ENCODE results near the gene TEX48. TPM values are rescaled to one million over a fixed set of nuclear protein-coding genes. Genes with fewer than 3 reads are reported as not detected.
A peak's percentile ranks its signal among the peaks of the same experiment; 100 is the strongest.

TEX48 gene, protein sequence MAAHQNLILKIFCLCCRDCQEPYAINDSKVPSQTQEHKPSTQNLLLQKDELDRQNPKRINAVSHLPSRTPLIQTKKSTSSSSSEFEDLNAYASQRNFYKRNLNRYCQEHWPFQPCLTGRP
- polyA plus RNA-seq (ENCODE audit: insufficient read length in 4 of 4) = not detected

DNA sequence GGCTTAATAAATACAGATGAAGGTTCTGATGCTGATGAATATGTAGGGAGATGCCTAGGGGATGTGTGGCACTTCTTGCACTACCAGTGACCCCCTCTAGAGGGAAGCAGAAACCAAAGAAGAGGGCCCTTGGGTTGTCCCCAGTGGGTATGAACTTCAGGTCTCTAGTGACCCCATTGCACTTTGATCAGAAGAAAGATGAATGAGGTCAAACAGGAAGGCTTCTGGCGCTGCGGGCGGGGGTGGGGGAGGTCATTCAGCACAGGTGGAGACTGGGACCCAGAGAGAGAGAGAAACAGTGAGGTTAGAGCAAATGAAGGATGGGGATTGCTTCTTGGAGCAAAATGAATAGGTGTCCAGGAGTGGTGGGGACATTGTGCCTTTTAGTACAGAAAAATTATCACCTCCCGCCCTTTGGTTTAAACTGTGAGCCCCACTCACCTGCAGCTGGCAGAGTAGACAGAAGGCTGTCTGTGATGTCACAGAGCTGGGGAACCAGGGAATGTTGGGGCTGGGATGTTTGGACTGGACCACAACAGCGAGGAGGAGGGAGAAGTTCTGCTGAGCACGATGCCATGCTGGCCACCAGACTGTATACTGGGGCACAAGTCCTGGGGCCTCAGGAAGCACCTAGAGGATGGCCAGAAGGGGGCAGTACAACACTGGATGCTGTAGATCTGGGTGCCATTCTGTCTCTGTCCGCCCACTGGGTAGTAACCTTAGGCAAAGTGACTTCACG is at the start of gene TEX48:
TSS of gene TEX48 (minus strand) at position 599 of the 739 bp plus-strand sequence. CDS start 10,469 bp downstream, outside the sequence.
- peak in 2 of 4 donors; percentile 13 to 24 for DNase-seq (ENCODE audit: low read depth in 4 of 4, low spot score in 3 of 4)

DNA sequence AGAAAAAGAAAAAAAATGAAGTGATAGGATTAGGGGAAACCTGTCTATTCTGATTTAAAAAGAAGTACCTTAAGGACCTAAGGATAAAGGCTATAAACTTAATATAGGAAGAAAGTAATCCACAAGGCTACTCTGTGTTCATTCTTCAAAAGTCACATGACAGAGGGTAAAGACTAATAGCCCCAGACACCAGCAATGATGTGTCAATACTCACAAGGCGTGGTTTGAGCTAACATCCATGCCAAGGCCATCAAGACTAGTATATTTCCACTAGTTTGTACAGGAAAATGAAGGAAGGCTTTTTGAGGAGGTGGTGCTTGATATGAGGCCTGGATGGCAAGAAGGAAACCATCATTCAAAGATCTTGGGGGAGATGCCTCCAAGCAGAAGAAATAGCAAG is 49.7 kb upstream of the TEX48 start:
- DNase-seq (ENCODE audit: low read depth in 4 of 4, low spot score in 3 of 4) = no peak

DNA sequence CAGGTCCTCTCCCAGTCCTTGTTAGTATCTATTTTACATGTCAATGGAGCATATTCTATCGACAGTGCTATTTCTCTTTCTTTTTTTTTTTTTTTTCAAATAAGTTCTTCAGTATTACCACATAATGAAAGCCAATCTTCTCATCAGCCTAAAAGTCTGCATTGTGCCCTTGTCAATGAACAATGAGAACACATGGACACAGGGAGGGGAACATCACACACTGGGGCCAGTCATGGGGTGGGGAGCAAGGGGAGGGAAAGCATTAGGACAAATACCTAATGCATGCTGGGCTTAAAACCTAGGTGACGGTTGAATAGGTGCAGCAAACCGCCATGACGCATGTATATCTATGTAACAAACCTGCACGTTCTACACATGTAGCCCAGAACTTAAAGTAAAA is 47.7 kb upstream of the TEX48 start:
- no peak for DNase-seq (ENCODE audit: low read depth in 4 of 4, low spot score in 3 of 4)

DNA sequence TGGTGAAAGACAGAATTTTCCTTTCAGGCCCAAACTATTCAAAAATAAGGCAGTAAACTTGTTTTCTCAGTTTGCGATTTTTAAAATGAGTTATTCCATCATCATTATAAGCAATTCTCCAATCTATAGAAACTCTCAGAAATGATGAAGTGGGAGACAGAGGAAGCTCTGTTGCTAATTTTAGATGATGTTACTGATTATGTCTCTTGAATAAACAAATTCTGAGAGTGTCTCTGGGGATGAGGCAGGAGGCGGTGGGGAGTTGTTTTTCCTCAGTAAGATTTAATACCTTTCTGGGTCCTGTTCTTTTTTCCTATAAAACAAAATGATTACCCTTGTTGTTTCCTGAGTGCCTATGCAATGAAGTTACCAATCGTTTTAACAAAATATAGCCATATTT is 43.9 kb upstream of the TEX48 start:
- no peak for DNase-seq (ENCODE audit: low read depth in 4 of 4, low spot score in 3 of 4)

DNA sequence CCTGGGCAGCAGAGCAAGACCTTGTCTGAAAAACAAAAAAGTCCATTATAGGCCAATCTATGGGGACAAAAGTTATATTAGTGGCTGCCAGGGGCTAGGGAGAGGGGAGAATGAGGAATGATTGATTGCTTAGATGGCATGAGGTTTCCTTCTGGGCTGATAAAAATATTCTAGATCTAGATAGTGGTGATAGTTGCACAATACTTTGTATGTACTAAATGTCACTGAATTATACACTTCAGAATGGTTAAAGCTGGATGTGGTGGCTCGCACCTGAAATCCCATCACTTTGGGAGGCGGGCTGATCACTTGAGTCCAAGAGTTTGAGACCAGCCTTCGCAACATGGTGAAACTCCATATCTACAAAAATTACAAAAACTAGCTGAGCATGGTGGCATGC is 42.8 kb upstream of the TEX48 start:
- no peak for DNase-seq (ENCODE audit: low read depth in 4 of 4, low spot score in 3 of 4)

DNA sequence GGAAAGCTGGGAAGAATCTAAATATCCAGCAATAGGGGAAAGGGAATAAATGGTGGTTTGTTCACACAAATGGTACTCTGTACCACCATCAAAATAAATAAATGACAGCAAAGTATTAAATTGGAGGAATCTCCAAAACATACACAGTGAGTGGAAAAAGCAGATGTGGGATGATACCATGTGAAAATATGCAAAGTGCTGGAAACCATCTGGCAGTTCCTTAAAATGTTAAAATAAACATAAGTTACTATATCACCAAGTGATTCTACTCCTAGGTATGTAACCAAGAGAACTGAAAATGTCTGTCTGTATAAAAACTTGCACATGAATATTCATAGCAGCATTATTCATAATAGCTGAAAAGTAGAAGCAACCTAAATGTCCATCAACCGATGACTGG is 41.9 kb upstream of the TEX48 start:
- DNase-seq (ENCODE audit: low read depth in 4 of 4, low spot score in 3 of 4) = no peak

DNA sequence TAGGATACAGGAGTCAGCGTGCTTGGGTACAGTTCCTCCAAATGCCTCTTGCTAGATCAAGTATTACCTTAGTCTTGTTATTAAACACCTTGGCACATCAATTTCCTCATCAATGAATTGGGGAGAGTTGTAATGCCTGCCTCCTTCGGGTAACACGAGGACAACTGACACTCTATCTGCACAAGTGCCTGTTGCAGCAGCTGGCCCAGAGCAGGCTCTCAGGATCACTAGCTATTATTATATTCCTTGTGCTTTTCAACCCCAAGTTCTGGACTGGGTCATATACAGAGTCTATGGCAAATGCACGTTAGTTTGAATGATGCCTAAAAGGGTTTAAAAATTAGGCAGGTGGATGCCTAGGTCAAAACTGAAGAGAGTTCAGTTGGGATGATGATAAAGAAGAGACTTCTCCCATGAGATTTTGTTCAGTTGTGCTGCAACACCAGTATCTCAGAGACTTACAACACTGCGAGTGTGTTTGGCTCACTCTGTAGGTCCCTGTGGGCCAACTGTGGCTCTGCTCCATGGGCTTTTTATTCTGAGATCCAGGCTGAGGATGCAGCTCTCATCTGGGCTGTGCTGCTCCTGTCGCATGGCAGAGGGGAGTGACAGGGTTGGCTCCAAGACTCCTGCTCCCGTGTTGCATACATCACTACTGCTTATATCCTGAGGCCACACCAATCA is 41.1 kb upstream of the TEX48 start:
- DNase-seq (ENCODE audit: low read depth in 4 of 4, low spot score in 3 of 4) = no peak

DNA sequence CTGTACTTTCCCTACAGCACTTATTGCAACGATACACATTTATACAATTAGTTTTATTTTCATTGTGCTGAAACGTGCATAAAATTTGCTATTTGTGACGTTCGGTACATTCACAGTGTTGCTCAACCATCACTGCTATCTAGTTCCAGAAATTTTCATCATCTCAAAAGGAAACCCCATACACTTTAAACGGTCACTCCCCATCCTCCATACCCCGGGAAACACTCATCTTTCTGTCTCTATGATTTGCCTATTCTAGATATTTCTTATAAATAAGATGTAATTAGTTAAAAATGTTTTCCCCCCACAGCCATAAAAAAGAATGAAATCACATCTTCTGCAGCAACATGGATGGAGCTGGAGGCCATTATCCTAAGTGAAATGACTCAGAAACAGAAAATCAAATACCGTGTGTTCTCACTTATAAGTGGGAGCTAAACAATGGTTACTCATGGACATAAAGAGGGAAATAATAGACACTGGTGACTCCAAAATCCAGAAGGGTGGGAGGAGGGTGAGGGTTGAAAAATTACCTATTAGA is 40.2 kb upstream of the TEX48 start:
- DNase-seq (ENCODE audit: low read depth in 4 of 4, low spot score in 3 of 4) = no peak

DNA sequence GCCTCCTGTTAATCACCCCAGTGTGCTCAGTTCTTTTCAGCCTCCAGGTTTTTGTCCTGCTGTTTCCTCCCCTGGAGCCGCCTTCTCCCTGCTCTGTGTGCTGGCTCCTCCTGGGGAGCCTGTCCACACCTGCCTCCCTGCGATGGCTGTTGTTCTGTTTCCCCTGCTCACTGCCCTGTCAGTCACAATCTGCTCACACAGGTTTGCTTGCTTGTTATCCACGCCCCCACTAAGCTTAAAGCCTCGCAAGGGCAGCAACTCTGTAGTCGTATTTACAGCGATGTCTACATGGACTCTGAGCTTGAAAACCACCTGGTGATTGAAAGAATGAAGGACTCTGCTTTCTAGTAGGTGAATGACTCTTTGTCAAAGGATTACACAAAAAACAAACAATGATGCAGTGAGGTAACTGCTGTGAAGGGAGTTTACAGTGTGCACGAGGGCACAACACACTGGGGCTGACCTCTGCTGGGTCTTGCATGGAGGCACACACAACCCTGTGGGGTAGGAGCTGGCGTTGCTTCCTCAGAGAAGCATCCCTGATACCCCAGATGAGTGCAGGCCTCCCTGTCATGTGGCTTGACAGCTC is 39.6 kb upstream of the TEX48 start:
- DNase-seq (ENCODE audit: low read depth in 4 of 4, low spot score in 3 of 4) = no peak

DNA sequence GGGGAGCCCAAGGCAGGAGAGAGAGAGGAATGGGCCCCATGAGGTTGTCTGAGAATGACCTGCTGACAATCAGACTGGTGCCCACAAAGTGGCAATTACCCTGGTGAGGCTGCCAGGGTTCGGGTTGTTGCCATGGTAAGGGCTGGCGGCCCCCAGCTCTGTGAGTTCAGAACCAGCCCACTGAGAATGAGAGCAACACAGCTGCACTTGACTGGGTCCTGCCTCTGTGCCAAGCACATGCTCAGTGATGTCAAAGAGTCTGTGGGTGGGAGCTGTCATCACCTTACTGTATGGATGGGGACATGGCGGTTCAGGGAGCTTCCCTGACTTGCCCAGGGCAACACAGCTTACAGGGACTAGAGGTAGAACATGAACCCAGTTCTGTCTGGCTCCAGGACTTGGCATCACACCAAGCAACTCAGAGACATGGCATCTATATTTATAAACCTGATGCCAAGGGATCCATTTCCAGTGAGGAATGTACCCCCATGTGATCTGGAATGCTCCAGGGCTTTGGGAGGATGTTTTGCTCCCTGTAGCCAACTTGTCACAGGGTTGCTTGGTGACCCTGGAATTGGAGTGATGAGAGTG is 38.2 kb upstream of the TEX48 start:
- no peak for DNase-seq (ENCODE audit: low read depth in 4 of 4, low spot score in 3 of 4)

DNA sequence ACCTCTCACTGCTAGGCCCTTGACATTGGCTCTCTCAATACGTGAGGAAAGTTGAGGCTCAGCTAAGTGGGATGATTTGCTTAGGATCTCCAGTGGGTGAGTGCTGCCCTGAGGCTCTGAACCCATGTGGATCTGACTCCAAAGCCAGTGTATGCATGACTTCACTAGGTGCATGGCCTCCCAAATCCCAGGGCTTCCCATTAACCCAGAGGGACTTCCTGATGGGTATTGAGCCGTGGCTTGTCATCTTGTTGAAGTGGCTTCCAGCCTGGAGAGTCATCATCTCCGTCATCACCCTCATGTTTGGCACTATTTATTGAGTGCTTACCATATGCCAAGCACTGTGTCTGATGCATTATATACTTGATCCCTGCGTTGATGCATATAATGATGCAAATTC is 37.3 kb upstream of the TEX48 start:
- DNase-seq (ENCODE audit: low read depth in 4 of 4, low spot score in 3 of 4) = no peak

DNA sequence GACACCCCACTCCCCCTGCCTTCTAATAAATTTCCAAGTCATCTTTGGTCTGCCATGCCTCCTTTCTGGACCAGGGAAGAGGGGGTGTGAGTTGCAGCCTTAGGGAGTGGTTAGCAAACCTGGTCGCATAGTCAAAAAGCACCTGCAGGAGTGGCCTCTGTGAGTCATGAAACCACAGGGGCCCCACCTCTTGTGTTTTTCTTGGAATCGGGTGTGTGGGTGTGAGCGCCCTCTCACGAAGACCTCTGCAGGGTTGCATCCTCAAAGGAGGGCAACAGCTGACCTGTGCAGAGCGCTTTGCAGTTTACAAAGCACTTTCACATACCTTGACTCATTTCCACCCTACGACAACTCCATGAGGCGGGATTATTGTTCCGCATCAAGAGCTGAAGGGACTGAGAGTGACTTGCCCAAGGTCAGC is 36.8 kb upstream of the TEX48 start:
- no peak for DNase-seq (ENCODE audit: low read depth in 4 of 4, low spot score in 3 of 4)

DNA sequence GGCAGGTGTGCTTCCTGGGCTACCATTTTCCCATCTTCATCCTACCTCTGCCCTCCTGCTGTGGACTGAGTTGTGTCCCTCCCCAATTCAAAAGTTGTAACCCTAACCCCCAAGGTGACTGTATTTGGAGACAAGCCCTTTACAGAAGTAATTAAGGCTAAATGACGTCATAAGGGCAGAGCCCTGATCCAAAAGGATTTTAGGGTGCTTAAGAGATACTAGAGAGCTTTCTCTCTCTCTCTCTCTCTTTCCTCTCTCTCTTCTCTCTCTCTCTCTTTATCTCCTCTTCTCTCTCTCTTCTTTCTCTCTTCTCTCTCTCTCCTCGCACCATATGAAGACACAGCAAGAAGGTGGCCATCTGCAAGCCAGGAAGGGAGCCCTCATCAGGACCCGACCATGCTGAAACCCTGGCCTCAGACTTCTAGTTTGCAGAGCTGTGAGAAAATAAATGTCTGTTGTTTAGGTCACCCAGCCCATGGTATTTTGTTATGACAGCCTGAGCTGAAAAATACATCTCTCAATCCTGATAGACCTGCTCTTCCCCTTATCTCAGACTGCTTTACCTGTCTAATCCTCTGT is 36.0 kb upstream of the TEX48 start:
- no peak for DNase-seq (ENCODE audit: low read depth in 4 of 4, low spot score in 3 of 4)

DNA sequence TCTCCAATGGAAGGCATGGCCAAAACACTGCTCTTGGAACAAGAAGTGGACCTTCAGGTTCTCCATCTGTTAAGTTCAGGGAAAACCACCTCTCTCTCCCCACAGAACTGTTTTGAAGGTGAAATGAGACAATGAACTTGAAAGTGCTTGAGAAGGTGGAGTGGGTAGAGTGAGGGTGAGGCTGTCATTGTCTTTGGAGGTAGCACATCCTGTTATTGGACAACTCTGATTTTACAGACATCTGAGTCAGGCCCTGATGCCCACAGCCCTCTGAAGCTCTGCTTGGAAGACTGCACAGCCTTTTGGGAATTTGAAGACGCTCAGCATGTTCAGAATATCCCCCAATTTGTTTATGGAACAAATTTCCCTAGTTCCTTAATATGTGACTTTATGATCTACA is 27.6 kb upstream of the TEX48 start:
- no peak for DNase-seq (ENCODE audit: low read depth in 4 of 4, low spot score in 3 of 4)

DNA sequence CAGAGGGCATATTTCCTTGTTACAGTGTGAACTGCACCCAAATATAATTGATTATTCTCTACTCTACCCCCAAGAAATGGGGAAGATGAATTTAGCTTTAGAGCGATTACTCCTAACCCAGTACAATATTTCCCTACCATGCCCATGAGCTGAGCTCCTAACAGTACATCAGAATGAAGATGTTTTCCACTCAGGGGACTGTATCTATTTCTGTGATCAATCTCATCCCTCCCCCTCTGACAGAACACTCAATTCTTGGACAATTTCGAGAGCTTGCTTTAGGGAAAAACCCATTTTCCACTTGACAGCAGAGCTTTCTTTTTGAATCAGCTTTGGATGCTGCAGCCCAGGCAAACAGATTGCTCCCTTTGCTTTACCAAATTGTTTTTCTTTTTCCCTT is 24.7 kb upstream of the TEX48 start:
- no peak for DNase-seq (ENCODE audit: low read depth in 4 of 4, low spot score in 3 of 4)

DNA sequence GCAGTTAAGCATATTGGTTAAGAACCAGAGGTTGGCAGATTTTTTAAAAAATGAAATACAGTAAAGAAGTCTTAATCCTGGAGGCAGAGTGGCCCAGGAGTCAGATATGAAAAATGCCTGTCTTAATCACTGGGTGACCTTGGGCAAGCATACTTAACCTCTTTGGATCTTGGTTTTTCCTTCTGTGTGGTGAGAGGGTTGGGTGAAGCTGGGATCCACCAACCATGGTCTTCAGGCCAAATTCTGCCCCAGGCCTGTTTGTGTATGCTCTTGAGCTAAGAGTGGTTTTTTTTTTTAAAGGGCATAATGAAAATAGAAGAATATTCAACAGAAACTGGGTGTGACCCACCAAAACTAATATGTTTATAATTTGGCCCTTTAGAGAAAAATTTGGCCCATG is 20.0 kb upstream of the TEX48 start:
- DNase-seq (ENCODE audit: low read depth in 4 of 4, low spot score in 3 of 4) = no peak

DNA sequence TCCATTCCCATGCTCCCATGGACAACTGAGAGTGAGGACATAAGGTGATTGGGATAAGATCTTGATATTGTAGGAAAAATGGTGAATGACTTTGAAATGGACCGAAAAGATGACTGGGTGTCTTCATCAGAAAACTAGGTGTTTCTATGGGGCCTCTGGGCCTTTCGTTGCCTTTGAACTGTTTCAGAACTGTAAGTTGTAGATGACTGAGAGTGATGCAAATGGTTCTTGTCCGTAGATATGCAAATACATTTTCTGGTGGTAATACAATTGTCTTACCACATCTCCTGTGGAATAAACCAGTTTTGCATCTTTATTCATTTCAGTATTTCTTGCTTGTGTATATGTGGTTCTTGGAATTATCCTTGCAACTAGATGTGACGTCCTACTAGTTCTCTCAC is 16.0 kb upstream of the TEX48 start:
- DNase-seq (ENCODE audit: low read depth in 4 of 4, low spot score in 3 of 4) = no peak

DNA sequence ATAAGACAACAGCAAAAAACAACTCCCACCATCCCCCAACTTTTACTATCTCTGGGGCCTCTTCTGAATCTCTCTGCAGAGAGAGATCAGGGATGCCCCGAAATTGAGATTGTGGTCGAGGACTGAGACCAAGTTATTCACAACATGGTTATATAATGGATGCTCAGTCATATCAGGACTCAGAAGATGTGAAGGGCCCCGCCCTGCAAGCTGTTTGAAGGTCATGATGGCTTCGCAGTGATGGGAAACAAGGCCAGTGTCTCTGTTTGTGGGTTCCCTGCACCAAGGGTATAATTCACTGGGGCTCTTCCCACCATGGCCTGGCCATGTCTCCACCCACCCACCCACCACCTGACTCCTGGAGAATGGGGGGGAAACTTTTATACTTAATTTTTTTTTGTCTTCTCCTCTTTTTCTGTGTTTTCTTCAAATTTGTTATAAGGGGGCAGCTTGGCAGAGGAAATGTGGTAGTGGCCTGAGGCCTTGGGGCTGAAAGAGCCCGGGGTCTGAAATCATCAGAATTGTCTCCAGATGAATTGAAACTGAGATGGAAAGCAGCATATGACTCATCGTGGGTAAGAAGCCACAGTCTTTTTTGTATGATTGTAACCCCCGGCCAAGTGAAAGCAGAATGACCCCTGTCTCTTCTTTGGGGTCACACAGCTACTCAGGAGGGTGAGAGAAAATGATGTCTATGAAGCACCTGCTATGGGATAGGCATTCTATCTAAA is 15.0 kb upstream of the TEX48 start:
- no peak for DNase-seq (ENCODE audit: low read depth in 4 of 4, low spot score in 3 of 4)

DNA sequence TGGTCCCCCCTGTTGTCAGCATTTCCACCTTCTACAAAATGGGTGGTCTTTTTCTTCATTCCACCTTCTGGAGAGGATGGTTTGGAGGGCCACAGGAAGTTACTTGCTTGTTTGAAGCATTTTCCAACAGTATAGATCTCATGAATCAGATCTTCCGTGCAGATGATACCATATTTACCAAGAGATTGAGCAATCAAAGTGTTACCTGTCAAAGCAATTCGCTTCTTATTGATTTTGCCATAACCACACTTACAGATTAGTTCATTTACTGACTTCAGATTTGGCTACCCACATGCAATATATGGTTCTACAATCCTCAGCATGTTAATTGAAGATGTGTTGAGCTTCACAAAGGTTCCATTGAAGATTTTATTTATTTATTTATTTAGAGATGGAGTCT is 14.0 kb upstream of the TEX48 start:
- no peak for DNase-seq (ENCODE audit: low read depth in 4 of 4, low spot score in 3 of 4)

DNA sequence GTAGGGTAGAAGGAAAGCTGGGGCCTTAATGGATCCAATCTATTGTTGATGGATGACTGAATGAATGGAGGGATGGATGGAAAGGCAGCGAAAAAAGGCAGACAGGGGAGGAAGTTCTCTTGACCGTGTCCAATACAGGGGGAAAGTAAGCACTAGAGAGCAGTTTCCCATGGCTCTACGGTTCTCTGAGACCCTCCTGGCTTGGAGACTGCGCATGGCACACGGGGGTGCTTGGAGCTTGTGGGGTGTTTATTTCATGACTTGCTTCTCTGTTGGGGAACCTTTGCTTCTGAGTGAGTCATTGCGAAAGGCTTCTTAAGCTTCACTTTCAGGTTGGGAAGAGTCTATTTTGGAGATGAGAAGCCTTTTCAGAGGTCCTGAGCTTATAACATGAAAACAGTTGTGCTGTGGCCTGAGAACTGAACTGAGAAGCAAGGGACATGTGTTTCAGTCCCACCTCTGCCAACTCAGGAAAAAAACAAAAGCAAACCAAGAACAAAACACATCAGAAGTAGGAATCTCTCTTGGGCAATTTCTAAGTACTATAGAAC is 12.8 kb upstream of the TEX48 start:
- DNase-seq (ENCODE audit: low read depth in 4 of 4, low spot score in 3 of 4) = no peak
